GM13976 (cell line): ENCODE measurements around the gene MARCHF3.
"Not testable (repeated sequence)": the region's sequence is repeated elsewhere in the genome, so short reads cannot be mapped to it uniquely, and the experiment has no call there.

Source experiments
- DNase-seq: peaks from one replicate; pipeline ENCODE4 v3.0.0; 2012; ENCODE audit warnings: low spot score
- in situ Hi-C: fragments of 300-500 bp; cut with MboI; formaldehyde crosslinking; loops from one replicate; pipeline ENCODE4 v1.12.0; 2022; ENCODE audit warnings: low sequenced_read_pairs, mixed read lengths, inconsistent platforms; ENCODE audit not compliant: unreplicated experiment
- TF ChIP-seq, protein P1 (sequence below): IDR thresholded peaks from 2 replicates; pipeline ENCODE4 v1.5.1; 2012; ENCODE audit warnings: borderline replicate concordance, mild to moderate bottlenecking; ENCODE audit not compliant: insufficient read depth; ENCODE audit errors: extremely low read depth, missing control alignments, control extremely low read depth

Gene MARCHF3

DNA sequence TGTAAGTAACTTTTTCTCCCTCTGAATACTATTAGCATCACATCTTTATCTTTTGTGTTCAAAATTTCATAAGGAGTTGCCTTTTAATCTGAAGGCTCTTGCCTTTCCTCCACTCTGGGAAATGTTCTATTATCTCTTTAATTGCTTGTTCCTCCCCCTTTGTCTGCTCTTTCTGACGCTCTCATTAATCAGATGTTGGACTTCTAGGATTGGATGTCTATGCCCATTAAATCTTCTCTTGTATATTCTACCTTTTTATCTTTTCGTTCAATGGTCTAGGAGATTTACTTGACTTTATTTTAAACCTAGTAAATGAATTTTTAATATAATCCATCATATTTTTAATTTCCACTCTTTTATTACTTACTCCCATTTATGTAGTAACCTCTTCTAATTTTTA, 76.7 kb downstream of the MARCHF3 start:
- in situ Hi-C loops, result no loop called here
- TF ChIP-seq, protein P1, sequence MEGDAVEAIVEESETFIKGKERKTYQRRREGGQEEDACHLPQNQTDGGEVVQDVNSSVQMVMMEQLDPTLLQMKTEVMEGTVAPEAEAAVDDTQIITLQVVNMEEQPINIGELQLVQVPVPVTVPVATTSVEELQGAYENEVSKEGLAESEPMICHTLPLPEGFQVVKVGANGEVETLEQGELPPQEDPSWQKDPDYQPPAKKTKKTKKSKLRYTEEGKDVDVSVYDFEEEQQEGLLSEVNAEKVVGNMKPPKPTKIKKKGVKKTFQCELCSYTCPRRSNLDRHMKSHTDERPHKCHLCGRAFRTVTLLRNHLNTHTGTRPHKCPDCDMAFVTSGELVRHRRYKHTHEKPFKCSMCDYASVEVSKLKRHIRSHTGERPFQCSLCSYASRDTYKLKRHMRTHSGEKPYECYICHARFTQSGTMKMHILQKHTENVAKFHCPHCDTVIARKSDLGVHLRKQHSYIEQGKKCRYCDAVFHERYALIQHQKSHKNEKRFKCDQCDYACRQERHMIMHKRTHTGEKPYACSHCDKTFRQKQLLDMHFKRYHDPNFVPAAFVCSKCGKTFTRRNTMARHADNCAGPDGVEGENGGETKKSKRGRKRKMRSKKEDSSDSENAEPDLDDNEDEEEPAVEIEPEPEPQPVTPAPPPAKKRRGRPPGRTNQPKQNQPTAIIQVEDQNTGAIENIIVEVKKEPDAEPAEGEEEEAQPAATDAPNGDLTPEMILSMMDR, result no peak
- DNase-seq, result no peak

DNA sequence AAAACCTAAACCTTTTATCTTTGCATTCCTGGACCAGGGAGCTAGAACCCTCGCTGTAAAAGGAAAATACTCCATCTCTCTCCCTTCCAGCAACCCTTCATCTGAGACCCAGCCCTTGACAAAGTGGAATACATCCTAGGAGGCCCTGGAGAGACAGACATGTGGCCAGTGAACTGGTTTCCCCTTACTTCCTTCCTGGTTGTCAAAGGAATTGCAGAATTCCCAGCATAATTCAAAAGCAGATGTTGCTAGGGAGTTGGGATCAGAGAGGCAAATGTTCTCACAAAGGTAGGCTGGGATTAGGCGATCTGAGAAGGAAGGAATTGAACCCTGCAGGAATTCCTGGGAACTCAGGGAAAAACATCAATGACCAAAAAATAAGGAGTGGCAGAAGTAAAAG, 80.9 kb downstream of the MARCHF3 start:
- no peak for DNase-seq
- TF ChIP-seq, protein P1, result no peak
- in situ Hi-C loops, result no loop called here

DNA sequence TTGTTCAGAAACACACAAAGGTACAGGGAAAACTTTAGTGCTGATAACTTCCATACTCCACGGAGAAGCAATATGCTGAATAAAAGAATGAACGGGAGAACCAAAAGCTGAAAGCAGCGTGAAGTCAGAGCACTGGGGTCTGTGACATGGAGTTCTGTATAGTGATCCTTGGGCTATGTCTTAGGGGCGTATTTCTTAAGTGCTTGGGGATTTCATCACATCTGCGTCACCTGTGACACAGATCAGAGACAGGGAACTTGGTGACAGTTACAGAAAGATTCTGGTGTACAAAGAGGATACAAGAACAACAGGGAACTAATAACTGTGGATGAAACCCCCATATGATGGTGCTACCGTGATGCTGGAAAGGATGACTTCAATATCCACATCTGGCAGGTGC, 81.9 kb downstream of the MARCHF3 start:
- TF ChIP-seq, protein P1, result no peak
- in situ Hi-C loops, result no loop called here
- DNase-seq, result no peak

DNA sequence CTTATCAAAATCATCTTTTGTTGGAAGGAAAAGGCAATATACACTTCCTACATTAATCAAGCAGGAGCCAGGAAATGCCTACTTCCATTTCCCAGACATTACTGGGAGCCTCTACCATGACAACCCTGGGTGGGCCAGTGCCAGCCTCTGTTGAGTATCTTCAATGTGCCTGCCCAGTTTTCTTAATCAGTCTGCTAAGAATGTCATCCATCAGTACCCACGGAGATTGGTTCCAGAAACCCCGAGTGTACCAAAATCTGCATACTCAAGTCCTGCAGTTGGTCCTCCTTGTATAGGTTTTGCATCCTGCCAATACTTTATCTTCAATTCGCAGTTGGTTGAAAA, 82.4 kb downstream of the MARCHF3 start:
- in situ Hi-C loops, result no loop called here
- DNase-seq, result no peak
- TF ChIP-seq, protein P1, result no peak

DNA sequence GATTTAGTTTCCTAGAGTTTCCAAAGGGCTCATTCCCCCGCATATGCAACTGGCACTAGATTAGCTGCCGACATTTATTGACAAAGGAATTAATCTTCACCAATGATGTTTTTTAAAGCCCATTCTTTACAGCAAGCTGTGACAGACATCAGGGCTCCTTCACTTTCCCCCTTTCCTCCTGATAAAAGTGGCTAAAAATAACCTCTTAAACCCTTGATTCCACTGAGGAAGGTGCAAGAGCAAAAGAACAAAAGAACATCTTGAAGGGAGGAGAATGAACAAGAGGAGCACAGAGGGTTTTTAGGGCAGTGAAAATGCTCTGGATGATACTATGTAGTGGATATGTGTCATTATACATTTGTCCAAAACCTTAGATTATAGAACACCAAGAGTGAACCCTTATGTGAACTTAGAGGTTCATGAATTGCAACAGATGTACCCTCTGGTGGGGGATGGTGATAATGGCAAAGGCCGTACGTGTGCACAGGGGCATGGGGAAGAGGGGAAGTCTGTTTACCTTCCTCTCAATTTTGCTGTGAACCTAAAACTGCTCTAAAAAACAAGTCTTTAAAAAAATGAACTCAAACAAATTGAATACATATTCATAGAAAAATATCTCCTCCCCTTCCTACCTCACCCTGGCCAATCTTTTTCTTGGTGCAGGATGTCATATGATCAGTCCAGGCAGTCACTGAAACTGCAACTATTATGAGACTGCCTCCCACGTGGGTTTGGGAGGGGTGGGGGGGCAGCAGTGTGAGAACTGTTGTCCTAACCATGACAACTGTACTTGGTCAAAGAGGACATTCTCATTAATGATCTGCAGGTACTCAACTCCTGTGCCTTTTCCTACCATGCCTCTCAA, 83.0 kb downstream of the MARCHF3 start:
- in situ Hi-C loops, result no loop called here
- DNase-seq, result peak; percentile 56
- TF ChIP-seq, protein P1, result no peak

DNA sequence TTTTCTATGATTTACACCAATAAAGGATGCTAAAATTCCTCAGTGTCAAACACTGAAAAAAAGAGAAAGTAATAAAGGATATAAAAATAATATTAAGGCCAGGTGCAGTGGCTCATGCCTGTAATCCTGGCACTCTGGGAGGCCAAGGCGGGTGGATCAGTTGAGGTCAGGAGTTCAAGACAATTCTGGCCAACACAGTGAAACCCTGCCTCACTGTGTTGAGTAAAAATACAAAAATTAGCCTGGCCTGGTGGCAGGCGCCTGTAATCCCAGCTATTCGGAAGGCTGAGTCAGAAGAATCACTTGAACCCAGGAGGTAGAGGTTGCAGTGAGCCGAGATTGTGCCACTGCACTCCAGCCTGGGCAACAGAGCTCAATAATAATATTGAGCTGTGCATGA, 87.5 kb downstream of the MARCHF3 start:
- DNase-seq, in situ Hi-C loops: not testable (repeated sequence)

DNA sequence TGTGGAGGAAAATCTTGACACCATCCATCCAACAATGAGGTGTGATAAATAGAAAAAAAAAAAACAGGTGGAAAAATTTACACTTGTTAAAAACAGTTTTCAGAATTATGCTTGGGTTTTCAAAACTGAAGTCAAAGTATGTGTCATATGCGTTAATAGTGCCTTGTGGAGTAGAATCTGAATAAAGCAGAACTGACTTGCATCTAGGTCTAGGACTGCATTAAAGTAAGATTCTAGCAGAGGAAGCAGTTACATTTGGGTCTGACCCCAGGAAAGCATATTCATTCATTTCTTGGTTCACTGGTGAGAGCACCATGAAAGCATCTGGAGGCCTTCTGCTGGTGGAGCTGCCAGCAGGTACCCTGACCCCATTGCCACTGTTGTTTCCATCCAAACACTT, 89.0 kb downstream of the MARCHF3 start:
- no peak for DNase-seq
- in situ Hi-C loops, result no loop called here
- TF ChIP-seq, protein P1, result no peak
